Lung microvascular endothelial cell (primary cell): ENCODE measurements around the gene BRIP1. TPM values are rescaled to one million over a fixed set of nuclear protein-coding genes. Genes with fewer than 3 reads are reported as not detected.
A peak's percentile ranks its signal among the peaks of the same experiment; 100 is the strongest.

Experiments
- DNase-seq, 2 donors: peaks; one replicate each; pipeline versions ENCODE4 v3.0.0 to v3.0.0-alpha.2; 2010; ENCODE audit warnings: low read depth in 2 of 2
- total RNA-seq: library from RNA; depleted of rRNA; stranded (reverse); fragments of >200 nt; gene quantifications from 2 replicates; pipeline ENCODE4 v1.2.1, GENCODE V29; 2014

Gene BRIP1
- total RNA-seq, 1 donor from 2014 or later = 1.8 TPM

DNA sequence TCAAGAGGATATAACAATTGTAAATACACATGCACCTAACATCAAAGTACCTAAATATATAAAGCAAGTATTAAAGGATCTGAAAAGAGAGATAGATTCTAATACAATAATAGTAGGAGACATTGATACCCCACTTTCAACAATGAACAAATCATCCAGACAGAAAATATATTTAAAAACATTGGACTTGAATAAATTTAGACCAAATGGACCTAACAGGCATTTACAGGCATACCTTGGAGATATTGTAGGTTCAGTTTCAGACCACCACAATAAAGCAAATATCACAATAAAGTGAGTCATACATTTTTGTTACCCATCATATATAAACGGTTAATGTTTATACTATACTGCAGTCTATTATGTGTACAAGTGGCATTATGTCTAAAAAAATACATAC lies 104.0 kb downstream of the BRIP1 start:
- no peak for DNase-seq

DNA sequence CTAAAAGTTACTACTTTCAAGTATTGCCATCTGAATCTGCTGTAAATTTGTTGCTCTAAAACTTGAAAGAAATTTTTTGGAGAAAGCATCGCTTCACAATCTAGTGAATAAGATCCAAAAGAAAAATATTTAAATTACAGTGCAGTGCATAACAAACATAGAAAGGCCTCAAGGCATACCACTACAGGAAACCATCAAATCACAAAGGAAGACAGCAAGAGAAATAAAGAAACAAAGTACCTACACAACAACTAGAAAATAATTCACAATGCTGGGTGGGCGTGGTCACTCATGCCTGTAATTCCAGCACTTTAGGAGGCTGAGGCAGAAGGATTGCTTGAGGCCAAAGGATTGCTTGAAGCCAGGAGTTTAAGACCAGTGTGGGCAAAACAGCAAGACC lies 104.9 kb downstream of the BRIP1 start:
- DNase-seq = no peak

DNA sequence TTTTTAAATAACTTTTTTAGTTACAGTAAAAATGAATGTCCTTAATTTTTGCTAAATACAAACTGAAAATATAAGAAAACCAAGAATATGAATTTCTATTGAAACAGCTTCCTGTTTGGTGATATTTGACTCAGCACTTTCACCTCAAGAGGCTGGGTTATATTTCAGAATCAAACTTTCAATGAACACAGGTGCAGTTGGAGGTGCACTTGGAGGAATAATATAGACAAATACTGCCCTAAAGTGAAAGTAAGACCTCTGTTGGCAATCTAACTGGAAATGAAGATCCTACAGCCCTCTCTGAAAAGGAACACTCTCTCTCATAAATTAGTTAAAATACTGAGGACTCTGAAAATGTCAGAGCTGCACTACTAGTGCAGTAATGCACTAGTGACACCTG lies 106.2 kb downstream of the BRIP1 start:
- DNase-seq = no peak

DNA sequence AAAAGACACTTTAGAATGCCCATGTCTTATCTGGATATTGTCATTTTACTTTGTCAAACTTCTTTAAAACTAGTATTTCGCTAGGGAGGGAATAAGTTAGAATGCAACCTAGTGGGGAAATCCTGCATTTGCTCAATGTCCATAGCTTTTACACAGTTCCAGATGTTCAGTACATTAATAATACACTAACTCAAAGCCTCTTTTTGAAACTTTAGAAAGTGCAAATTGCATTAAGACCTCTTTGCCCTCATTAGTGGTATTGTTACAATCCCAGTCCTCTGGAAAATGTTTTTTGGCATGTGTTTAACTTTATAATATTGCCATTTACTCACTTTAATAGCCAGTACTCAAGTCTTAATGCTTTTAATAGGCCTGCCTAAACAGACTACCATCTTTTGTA lies 106.8 kb downstream of the BRIP1 start:
- no peak for DNase-seq

DNA sequence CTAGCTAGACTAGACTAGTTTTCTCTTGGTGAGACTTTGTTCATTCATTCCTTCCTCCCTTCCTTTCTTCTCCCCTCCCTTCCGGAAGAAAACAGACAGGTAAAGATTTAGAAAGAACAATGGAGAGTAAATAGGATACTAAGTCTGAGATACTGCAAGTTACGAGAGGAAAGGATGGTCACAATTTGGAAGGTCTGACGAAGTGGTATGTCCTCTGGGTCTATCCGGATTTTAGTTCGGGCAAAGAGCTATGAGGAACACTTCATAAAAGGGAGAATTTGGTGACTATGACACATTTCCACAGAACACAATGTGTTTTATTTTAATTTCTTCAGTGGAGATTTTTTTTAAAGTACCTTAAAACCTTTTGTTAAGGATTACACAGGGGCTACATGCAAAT lies 107.7 kb downstream of the BRIP1 start:
- no peak for DNase-seq

DNA sequence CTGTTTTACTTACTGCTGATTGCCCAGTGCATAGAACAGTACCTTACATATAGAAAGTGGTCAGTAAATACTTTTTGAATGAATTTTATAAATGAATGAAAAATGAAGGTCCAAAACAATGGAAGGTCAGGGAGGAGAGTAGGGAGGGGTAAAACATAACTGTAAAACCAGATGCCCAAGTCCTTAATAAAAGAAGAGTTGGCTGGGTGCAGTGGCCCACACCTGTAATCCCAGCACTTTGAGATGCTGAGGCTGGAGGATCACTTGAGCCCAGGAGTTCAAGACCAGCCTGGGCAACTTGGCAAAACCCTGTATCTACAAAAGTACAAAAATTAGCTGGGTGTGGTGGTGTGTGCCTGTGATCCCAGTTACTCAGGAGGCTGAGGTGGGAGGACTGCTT lies 108.2 kb downstream of the BRIP1 start:
- DNase-seq = no peak

DNA sequence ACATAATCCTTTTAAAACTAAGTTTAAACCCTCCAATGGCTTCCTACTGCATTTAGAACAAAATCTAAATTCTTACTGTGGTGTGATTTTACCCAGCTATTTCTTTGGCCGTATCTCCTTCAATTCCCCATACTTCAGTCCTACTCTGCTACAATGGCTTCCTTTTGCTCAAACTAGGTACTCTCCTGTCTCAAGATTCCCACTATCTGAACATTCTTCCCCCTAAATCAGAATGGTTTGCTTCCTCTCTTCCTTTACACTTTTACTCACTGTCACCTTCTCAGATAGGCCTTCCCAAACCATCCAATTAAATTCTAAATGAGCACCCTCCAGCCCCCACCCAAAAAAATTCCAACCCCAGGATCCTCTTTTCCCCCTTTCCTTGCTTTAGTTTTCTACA lies 109.2 kb downstream of the BRIP1 start:
- no peak for DNase-seq

DNA sequence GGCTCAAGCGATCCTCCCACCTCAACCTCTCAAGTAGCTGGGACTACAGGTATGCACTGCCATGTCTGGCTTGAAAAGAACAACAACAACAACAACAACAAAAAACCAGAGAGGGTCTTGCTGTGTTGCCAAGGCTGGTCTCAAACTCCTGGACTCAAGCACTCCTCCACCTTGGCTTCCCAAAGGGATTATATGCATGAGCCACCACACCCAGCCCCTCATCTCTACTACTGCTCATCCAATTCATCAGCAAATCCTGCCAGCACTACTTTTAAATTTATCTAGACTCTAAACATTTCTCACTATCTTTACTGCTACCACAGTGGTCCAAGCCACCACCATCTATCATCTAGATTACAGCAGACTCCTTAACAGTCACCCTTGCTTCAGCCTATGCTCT lies 109.6 kb downstream of the BRIP1 start:
- no peak for DNase-seq

DNA sequence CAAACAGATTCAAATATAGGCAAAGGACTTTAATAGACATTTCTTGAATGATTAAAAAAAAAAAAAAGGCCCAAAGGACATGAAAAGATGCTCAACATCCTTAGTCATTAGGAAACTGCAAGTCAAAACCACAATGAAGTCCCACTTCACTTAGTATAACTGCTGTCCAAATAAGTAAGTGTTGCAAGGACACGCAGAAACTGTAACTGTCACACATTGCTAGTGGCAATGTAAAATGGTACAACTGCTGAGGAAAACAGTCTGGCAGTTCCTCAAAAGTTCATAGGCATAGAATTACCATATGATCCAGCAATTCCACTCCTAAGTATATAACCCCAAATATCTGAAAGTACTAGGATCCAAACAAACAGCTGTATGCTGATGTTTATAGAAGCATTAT lies 112.7 kb downstream of the BRIP1 start:
- no peak for DNase-seq

DNA sequence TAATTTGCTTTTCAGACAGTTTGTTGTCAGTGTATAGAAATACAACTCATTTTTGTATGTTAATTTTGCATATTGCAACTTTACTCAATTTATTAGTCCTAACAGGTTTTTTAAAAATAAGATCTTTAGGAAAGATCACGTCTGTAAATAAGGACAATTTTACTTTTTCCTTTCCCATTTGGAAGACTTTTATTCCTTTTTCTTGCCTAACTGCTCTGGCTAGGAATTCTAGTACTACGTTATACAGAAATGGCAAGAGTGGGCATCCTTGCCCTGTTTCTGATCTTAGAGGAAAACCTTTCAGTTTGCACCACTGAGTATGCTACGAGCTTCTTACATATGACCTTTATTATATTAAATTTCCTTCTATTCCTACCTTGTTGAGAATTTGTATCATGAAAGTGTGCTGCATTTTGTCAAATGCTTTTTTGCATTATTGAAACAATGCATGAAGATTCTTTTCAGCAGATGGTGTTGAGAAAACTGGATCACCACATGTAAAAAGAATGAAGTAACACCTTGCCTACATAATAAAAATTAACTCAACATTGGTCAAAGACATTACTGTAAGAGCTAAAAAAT lies 113.4 kb downstream of the BRIP1 start:
- no peak for DNase-seq

DNA sequence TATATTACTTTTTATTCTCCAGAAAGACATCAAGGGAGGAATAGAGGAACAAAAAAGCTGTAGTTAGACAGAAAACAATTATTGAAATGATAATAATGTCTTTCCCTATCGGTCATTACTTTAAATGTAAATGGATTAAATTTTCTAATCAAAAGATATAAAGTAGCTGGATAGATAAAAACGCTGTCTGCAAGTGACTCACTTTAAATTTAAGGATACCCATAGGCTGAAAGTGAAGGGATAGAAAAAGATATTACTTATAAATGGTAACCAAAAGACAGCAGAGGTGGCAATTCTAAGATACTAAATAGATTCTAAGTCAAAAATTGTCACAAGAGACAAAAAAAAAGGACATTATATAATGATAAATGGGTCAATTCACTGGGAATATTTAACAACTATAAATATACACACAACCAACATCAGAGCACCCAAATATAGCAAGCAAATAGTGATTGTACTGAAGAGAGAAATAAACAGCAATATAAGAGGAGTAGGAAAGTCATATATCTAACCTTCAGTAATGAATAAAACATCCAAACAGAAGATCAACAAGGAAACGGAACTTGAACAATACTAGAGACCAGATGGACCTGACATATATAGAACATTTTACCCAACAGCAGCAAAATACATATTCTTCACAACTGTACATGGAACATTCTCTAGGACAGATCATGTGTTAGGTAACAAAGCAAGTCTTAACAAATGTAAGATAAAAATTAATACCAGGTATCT lies 116.9 kb downstream of the BRIP1 start:
- no peak for DNase-seq

DNA sequence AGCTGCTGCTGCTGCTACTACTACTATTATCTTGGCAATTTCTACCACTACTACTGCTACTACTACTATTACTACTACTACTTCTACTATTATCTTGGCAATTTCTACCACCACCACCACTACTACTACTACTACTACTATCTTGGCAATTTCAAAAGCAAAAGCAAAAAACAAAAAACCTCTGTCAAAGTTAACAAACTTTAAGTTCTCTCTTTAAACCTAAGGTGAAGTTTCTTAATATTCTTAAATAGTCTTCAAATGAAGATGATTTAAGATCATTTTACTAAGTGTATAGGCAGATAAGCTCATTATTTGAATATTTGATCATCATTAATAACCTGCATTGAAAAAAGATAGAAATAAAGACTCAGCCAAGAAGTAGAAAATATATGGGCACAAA lies 118.5 kb downstream of the BRIP1 start:
- no peak for DNase-seq

DNA sequence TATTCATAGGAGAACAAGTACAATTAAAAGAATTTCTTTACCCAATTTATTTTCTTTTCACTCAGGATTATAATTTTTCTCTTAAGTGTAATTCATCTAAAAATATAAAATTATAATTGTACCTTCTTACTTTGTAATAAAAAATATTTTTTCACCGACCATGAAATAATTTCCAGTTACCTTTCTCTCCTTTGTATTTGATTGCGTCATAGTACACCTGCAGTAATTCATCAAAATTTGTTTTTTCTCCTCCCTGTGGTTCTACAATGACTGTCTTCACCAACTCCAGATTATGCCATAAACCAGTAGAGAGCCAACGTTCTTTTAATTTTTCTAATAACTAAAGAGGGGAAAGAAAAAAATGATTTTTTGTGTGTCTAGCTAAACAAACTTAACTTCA lies 119.1 kb downstream of the BRIP1 start:
- DNase-seq = no peak

DNA sequence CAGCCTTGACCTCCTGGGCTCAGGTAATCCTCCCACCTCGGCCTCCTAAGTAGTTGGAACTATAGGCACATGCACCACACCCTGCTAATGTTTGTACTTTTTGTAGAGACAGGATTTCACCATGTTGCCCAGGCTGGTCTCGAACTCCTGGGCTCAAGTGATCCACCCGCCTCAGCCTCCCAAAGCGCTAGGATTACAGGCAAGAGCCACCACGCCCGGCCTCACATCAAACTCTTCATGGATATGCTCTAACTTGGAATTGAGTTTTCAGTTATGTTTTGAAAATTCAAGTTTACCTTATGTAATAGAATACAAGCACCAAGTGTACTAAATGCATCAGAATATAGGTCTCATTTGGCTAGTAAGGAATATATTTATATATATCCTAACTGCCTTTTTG lies 119.6 kb downstream of the BRIP1 start:
- DNase-seq = no peak

DNA sequence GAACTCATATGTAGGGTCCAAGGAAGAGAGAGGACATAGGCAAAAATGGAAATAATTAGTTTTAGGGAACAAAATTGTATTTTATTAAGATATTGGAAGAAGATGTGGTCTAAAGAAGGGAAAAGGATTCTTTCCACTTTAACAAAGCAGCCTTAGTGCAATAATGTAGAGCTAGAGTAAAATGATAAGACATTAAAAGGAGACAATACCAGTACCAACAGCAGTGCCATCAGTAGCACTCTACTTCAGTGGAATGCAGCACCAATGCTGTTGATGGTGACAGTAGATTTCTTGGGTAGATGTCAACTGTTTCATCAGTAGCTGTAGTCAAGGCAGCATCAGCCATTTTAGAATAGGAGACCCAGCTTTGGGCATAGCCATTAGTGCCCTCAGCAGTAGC lies 124.3 kb downstream of the BRIP1 start:
- no peak for DNase-seq

DNA sequence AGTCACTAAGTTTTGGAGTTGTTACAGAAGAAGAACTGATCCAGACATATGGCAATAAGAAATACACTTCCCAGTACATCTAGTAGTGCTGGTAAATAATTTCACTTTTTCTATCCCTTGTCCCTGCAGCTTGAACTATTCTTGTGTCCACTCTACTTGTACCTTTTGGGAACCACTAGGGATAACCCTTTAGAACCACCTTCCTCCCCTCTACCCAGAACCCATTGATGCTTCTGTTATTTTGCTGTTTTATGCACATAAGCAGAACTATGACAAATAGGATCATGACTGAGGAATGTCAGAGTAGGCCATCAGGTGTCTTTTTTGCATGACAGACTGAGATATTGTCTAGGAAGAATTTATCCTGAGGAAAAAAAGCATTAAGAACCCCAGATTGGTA lies 125.1 kb downstream of the BRIP1 start:
- DNase-seq = no peak

DNA sequence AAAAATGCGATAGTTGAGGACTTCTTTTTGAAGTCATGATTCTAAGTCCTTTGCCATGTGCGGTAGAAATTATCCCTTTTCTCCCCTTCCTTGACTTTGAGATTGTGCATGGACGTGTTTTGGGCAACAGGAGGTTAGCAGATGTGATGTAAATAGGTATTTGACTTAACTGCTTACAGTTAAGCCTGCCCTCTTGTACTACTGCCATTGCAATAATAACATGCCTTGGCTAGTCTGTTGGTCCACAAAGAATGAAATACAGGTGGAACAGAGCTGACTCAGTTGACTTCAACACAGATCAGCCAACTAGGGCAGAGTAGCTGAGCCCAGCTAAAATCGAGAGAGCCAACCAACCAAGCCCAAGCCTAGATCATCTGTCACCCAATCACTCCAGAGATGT lies 125.5 kb downstream of the BRIP1 start:
- DNase-seq = no peak

DNA sequence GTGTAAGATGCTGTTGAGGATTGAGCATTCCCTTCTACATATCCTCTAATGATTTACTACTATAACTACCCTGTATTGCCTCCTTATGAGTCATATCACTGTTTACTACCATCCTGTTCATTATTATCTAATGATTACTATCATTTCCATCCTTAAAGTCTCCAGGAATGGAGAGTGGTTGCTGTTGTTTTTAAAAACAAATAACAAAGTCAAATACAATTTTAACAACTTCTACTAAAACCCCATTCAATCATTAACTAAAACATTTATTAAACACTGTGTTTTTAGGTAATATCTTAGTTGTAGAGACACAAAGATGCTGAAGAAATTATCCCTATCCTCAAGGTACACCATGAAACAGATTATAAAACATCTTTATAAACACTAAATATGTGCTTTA lies 126.9 kb downstream of the BRIP1 start:
- no peak for DNase-seq

DNA sequence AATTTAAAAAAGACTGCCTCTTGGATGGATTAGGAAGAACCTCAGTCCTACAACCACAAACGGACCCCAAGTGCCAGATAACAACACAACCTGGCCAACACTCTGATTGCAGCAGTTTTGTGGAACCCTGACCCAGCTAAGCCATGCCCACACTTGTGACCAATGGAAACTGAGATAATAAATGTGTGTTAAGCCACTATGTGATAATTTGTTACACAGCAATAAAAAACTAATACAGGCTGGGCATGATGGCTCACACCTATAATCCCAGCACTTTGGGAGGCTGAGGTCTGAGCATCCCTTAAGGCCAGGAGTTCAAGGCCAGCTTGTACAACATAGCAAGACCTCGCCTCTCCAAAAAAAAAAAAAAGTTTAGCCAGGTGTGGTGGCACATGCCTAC lies 127.5 kb downstream of the BRIP1 start:
- no peak for DNase-seq

DNA sequence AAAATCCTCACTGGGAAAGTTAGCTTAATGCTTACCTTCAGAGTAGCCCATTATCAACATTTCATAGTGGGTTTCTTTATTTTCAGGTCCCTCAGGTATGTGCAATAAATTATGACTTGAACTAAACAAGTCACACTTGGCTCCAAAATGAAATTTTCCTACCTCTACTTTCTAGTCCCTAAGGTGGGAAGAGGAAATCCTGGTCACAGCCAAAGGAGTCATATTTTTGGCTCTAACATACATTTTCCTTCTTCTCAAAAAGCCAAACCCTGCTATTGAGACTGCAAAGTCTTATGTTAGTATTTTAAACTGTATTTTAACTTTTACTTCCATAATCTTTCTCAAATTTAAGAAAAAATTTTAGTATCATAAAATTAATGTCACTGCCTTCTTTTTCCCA lies 128.9 kb downstream of the BRIP1 start:
- no peak for DNase-seq

DNA sequence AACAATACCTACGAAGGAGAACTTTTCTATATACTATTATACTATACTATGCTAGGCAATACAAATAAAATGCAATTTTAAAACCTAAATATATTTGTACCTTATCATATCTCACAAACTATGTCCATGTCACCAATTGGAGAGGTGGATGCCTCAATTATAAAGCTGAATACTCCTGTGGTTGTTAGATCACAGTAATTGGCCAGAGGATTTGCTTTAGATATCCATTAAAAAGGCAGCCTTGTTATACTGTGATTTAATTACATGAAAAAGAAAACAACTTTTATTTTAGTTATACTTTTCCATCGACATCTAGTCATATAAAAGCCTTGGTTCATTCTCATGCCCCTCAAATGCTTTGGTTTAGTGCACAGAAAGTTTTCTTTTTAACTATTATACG lies 129.3 kb downstream of the BRIP1 start:
- no peak for DNase-seq

DNA sequence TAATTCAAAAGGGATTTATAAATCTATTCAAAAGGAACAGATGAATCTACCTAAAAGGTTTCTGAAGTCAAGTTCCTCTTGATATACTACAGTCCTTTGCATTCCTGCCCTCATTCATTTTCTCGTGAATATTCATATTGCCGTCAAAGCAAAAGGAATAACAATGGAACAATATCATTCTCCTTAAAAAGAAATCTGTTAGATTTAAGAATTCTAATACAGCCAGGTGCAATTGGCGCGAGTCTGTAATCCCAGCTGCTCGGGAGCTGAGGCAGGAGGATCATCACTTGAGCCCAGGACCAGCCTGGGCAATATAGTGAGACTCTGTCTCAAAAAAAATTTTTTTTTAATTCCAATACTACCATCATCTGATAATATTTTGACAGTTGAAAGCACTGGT lies 130.3 kb downstream of the BRIP1 start:
- DNase-seq = no peak

DNA sequence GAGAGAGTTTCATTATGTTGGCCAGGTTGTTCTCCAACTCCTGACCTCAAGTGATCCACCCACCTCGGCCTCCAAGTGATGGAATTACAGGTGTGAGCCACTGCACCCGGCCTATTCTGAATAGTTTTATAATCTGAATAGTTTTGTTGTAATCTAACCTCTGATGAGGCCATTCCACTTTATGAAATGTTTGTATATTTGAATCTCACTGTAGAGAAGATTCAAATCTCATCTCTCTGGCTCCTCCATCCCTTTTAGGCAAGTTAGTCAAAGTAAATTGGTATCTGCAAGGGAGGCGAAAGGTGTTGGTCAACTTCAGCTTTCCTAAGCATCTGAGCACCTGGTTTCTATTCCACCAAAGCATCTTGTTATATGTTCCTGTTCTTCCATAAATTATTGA lies 131.2 kb downstream of the BRIP1 start:
- DNase-seq = no peak

DNA sequence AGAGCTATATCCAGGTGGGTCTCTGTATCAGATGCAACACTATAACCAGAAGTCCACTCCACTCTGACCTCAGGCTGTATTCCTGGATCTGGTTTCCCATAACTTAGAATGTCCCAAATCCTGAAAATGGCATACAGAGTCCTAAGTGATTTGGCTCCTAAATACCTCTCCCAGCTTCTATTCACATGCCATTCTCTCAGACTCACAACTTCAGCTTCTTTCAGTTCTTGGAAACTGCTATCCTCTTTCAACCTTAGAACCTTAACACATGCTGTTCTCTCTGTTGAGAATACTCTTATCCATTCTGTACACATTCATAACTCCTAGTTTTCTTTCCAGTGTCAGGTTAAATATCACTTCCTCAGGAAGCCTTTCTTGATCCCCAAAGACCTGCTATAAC lies 132.0 kb downstream of the BRIP1 start:
- peak in 1 of 2 donors; percentile 1 for DNase-seq
